Adipose tissue (tissue), 3 donors: ENCODE data around the gene CELF2. TPM values are rescaled to one million over a fixed set of nuclear protein-coding genes. Genes with fewer than 3 reads are reported as not detected.

Source experiments
- H3K27ac ChIP-seq: one replicate; pipeline ENCODE4 v1.5.1; 2013; ENCODE audit warnings: low read depth, low read length
- WGBS, 3 donors: extraction: QIAGEN DNeasy Blood & Tissue Kit; methylation state at CpG; one replicate each; pipeline ENCODE4 v1.1.7; 2013; 5-methylcytosine and 5-hydroxymethylcytosine counted together
- polyA plus RNA-seq, 3 donors: library from polyadenylated mRNA; stranded (reverse); fragments of 200-250 nt; gene quantifications; one replicate each; pipeline ENCODE4 v1.2.3, GENCODE V29; 2013
- donor health status: healthy with polysubstance abuse.
- donor health status: Bipolar disorder and iron deficiency.
- donor health status: healthy.

Gene CELF2
- polyA plus RNA-seq, 3 donors: 3.5 to 26.7 (median 26.0) TPM

DNA sequence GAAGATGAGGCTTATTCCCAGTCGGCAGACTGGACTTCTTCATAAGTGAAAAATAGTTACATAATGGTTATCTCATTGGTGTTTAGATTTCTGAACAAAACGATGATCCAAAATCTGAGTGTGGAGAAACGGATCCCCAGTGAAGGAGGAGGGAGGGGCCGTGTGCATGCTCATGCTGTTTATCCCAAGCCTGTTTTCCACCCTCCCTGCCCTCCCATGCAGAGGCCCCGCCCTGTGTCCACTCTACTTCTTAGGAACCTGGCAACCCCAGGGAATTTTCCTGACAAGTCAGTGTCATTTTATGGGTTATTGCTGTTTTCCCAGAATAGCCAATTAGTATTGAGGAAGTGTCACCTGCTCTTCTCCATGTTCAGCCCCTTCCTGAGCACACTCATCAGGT lies 174.0 kb downstream of the CELF2 start:
- 62 to 76% (median 63%) methylated on average over 5 of the region's 5 CpGs for WGBS, 3 donors
- no peak overlapping the region for H3K27ac ChIP-seq

DNA sequence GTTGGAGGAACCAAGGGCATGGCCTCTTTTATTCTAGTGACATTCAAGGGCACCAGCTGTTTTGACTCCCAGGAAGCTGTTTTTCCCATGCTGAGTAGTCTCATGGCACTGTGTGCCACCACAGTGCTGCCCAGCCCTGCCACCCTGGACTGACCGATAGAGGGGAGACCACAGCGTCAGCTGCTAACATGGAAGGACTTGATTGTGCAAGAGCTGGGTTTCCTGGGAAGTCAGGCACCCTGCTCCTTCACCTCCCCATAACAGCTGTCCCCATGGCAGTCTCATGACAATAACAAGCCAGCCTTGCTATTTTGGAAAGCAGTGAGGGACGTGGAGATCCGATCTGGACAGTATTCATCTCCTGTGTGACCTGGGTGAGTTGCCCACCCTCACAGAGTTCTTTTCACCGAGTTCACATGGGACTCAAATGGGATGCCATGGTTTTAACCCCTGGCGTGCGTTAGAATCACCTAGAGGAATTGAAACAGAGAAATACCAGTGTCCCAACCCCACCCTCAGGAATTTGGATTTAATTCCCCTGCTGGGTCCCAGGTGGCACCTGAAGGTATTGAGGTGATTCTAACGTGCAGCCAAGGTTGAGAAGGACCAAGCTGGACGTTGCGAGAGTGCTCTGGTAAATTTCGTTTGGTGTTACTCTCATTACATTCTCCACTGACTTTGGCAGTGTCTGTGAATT lies 174.8 kb downstream of the CELF2 start:
- 61 to 64% (median 63%) methylated on average over 11 of the region's 11 CpGs for WGBS, 3 donors
- H3K27ac ChIP-seq: no peak overlapping the region

DNA sequence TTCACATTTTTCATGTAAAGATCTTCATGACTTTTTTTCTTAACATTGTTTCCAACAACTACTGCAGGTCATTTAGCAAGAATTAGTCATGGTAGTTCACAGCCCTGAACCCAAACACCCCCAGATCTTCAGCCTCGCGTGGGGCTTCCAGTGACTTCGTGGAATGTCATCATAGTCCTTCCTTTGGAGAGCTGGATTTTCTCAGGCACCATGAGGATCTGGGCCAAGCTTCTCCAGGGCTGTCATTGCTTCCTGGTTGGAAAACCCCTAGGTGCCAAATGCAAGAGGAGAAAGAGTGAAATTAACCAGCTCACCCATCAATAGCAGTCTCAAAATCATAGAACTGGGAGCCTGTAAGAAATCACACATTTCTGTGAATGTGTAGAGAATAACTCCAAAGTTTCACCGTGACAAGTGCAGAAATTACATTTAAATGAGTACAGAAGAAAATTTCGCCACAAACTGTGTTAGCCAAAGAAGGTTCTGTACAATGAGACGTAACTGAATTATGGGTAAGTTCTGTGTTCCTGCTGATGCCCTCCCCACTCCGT lies 175.4 kb downstream of the CELF2 start:
- WGBS, 3 donors: 69 to 76% (median 70%) methylated on average over 7 of the region's 7 CpGs
- H3K27ac ChIP-seq: no peak overlapping the region

DNA sequence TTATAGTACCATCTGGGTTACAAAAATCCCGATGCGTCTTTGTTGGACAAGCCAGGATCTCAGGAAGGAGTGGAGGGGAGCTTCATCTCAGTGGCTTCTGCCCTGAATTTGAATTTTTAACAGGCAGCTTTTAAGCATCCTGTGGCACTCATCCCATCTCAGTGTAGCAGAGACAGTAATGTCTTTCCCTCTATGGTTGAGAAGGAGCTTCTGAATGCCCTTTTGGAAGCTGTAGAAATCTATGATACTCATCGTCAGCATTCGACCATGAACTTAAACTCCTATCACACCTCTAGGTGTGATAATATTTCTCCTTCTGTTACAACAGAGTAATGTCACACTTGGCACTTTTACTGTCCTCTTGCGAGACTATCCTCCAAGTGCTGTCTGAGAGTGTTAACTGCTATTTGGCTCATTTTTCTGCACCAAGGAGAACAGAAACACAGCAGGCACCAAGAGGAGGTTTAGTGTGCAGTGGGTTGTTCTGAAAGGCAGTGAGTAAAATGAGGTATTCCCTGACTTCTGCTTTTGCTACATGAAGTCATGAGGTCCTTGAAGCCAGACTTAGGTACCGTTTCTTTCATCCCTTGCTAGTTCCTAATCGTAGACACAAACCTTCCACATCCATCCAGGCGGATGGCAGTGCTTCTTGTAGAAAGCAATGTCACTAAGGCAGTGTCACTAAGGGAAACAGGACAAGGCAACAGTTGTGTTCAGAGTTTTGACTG lies 177.4 kb downstream of the CELF2 start:
- WGBS, 3 donors: 75 to 86% (median 83%) methylated on average over 8 of the region's 8 CpGs
- no peak overlapping the region for H3K27ac ChIP-seq

DNA sequence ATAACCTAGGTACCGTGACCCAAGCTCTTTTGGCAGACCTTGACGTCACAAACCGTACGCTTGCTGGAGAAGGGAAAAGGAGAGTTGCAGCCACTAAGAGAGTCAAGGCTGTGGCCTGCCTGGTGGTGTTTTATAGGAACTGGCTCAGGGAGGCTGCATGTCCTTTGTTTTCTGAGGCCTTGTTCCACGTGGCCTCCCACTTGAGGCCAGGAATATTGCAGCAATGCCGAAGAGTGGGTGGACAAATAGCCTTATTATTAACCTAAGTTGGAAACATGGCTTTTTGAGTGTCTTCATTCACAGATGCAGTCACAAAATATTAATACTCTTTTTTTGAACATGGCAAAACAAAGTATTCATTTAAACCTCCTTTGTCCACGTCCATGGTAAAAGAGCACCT lies 178.0 kb downstream of the CELF2 start:
- WGBS, 3 donors: 86 to 94% (median 90%) methylated on average over 7 of the region's 7 CpGs
- H3K27ac ChIP-seq: no peak overlapping the region

DNA sequence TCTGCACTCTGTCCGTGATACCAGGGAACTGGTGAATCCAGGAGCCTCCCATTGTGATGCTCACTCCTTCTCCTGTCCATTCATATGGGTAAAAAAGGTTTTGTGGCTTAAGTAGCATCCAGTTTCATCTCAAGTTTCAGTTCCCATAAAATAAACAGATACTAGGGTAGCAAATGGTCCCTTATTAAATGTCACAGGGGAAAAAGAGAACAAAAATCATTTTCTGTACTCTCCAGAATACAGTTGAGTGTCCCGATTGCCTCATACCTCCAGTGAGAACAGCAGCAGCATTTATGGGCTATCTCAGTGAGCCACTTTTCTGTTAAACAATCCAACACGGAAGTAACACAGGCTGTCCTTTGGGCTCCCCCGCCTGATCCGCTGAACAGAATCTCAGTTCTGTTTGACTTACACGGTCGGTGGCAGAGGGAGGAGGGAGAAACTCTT lies 179.6 kb downstream of the CELF2 start:
- H3K27ac ChIP-seq: no peak overlapping the region
- 17 to 53% (median 48%) methylated on average over 7 of the region's 7 CpGs for WGBS, 3 donors

DNA sequence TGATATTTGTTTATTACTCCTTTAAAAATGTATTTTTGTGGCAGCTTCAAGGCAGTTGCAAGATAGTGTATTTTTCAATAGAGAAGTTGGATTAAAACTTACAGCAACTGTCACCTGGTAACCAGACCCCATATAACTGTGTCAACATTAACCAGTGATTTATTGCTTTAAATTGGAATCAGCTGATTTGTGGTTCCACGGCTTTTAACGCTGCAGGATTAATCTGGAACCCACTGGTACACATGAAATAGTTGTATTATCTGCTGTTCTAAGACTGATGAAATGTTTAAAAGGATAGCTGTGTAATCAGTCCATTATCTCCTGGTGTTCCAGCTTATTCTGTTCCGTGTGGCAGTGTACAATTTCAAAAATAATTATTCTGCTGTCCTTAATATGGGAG lies 180.2 kb downstream of the CELF2 start:
- 40 to 57% (median 57%) methylated on average over 3 of the region's 3 CpGs for WGBS, 3 donors
- no peak overlapping the region for H3K27ac ChIP-seq

DNA sequence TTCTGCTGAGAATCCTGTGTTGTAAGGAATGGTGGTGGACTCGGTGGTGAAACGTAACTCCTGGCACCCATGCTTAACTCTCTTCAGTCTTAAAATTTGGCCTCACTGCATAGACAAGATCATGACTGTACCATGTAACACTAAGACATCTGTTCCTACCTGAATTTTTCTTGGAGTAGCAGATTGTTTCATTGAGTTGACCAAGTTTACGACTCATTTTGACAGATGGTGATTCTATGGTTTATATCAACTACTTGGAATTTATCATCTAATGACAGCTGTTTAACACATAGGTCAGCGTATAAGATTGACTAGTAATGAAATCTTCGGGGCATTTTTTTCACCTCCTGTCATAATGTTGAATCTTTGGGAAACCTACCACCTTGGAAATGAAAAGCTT lies 184.2 kb downstream of the CELF2 start:
- WGBS, 3 donors: 71 to 82% (median 74%) methylated on average over 5 of the region's 5 CpGs
- no peak overlapping the region for H3K27ac ChIP-seq

DNA sequence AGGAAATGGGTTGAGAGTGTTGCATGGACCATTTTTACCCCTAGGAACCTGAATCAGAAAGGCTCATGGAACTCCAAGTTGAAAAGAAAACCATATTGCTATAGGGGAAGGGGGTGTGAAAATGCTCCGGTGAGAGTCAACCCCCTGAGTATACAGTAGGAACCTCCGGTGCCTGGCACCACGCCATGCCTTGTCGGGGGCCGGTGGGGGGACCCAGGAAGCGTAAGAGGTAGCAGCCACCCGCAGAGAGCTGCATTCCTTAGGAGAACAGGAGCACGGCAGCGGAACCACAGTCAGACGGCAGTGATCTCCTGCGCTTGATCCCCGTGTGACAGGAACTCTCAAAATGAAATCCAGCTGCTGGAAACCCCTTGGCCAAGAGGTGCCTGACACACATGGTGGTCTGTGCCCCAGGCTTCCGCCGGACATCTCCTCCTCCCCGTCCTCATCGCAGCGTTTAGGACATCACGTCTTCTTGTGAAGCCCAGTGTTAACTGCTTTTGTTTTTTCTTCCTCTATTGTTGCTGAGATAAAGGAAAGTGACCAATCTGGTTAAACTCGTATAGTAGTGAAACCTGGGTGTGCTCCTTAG lies 186.8 kb downstream of the CELF2 start:
- 39 to 68% (median 67%) methylated on average over 19 of the region's 19 CpGs for WGBS, 3 donors
- H3K27ac ChIP-seq: no peak overlapping the region

DNA sequence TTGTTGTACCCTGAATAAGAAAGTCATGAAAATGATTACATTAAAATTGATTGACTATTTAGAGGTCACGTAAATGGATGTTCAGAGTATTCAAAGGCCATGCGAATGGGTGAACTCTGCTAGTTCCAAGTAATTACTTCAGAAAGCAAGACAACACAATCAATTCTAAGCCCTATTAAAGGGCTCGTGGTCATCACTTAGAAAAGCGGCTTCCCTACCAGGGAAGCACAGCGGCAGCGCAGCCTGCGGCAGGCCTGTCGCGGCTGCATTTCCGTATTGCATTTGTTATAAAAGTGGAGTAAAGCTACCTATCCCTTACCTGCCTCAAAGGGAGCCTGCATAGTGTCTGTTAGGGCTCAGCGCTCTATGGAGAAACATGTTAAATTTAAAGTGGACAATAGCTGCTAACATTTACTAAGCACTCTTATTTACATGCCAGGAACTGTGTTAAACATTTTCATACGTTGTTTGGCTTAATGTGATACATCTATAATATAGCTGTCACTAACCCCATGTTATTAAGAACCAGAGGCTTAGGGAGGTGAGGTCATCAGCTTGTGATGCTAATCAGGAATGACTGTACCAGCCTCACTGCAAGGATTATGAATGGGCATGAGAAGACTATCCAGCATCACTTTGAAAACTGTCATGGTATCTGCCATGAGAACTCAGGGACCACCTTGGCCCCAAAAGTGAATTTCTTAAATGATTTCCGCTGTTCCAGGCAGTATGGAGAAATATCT lies 187.5 kb downstream of the CELF2 start:
- H3K27ac ChIP-seq: no peak overlapping the region
- 91 to 93% (median 92%) methylated on average over 13 of the region's 13 CpGs for whole genome bisulfite sequencing, 3 donors

DNA sequence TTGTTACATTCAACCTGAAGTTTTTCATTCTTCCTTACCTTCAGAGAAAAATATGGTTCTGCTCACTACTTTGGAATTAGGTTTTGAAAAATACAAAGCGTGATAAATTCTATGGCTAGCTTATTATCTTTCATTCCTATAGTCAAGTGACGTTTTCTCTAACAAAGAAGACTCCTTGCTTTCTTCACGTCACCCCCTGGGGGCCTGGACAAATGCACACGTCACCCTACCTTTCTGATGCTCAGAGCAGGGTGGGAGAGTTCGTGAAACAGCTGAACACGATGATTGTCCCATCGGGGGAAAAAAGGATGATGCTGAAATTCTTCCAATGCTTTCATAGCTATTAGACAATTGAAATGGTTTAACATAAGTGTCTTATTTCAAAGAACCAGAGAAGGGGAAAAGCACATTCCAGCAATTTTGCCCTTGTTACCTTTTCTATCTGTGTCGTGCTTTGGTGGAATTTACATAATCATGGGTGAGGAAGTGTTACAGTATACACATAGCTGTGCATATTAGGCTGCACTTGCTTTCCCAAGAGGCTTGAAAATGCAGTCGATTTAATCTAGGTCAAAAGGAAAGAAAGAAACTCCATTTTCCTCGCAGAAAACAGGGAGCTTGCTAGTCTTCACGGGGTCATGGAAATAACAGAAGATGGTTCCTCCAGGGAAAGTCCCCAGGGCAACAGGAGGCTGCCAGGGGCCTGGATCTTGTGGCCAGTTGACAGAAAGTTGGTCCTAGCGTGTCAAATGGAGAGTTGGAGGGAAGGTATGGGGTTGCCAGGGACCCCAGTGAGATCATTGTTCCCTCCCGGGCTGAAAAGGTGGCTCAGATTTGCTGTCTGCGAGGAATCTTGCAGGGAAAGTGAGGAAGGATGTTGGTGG lies 189.2 kb downstream of the CELF2 start:
- WGBS, 3 donors: 73 to 81% (median 74%) methylated on average over 14 of the region's 14 CpGs
- H3K27ac ChIP-seq: no peak overlapping the region

DNA sequence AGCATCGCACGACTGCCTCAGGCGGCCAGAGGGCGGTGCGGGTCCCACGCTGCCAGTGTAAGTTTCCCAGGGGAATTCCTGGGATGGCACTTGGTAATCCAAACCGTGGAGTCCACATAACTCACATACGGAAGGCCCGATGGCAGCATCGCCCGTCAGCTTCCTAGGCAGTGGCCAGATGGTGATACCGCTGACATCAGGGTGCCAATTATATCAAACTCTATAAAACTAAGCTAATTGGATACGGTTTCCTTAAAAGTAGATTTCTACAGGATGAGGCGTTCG lies 189.8 kb downstream of the CELF2 start:
- H3K27ac ChIP-seq: no peak overlapping the region
- 95 to 97% (median 96%) methylated on average over 15 of the region's 15 CpGs for WGBS, 3 donors

DNA sequence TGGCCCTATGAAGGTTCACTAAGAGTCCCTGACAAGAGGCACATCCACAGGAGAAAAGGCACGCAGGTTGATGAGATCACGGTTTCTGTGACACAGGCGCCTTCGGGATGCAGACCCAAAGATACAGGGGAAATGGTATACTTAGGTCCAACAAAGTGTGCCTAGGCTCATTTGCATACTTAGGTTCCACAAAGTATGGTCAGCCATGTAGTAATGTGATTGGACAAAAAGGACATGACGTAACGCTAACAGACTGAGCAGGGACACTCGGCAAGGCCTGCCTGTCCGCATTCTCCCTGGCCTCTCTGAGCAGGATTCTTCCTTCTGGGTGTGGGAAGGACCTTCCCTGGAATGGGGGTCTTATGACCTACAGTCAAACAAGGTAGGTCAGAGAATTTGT lies 190.6 kb downstream of the CELF2 start:
- 87 to 95% (median 88%) methylated on average over 8 of the region's 8 CpGs for WGBS, 3 donors

DNA sequence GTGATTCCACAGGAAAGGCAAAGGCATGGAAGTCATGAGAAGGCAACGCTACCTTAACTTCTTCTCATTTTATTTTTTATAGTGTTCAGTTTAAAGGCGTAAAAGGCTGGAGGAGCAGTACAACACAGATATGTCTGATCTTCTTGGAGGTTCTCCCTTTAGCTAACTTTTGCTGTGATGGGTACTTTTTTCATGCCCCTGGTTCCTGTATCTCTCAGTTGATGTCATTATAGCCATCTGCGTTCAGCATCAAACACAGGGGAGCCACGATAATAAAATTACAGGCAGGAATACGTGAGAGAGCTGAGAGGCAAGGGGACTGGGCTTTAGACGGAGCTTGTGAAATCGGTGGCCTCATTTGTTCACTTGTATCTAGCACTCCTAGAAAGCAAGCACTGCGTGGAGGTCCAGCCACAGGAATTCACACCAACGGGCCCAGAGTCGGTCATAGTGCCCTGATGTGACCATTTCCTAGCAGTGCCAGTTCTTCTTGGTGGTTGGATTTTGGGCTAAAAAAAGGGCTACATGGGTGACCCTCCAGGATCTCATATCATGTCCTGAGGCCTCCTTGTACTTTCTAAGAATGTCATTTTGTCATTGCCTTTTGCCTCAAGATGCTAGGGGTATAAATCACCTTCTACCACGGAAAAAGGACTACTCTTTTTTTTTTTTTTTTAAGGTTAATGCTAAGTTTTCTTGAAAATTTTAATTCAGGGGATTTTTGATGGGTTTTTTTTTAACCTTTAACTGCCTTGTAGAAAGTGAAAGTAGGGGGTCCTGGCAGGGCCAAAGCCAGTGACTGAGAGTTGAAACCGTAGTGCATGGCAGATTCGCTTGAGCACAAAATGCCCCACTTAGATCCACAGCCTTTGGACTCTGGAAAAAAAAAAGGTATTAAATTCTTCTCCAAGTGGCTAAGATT lies 191.5 kb downstream of the CELF2 start:
- WGBS, 3 donors: 66 to 85% (median 72%) methylated on average over 13 of the region's 13 CpGs
- no peak overlapping the region for H3K27ac ChIP-seq

More for the DNA sequence above, 190.6 kb downstream of the CELF2 start:
- no peak overlapping the region for H3K27ac ChIP-seq

DNA sequence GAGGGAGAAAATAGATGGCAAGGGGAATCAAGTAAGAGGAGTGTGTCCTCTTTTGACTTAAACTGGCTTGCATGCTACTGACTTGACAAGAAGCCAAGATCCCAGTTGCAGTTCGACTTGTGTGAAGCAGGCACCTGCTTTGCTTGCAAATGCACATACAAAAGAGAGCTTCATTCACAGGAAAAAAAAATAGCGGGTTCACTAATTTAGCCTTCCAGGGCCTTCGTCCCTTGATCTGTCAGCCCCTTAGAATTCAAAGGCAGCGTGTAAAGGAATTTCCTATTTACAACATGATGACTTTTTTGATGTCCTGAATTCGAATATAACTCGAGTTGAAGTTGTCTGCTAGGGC lies 192.1 kb downstream of the CELF2 start:
- no peak overlapping the region for H3K27ac ChIP-seq
- 21 to 46% (median 45%) methylated on average over 6 of the region's 6 CpGs for WGBS, 3 donors

DNA sequence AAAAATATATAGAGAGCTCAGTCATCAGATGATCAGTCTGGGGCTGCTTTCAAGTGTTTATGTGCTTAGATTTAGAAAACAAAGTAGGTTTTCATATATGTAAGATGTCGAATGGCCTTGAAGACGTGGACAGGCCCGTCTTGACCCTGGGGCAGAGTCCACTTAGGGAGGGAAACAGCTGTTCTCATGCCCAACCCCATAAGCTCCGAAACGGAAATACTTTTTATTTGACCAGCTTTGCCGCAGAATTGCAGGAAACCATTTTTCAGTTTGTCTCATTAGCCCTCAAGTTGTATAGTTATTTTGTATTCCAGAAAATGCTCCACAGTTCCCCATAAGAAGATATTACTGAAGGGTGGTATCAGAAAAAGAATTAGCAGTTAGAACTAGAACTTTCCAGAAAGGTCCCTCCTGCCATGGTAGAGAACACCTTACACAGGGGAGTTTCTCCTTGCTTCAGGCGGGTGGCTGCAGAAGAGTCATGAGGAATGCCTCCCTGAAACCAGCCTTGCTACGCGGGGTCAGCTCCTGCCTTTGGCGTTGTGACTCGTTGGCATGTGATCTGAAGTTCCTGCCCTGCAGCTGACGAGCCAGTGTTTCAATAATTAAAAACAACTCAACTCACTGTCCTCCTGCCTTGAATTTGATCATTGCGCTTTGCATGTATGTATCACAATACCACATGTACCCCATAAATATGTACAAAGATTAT lies 192.7 kb downstream of the CELF2 start:
- H3K27ac ChIP-seq: no peak overlapping the region
- 44 to 53% (median 47%) methylated on average over 13 of the region's 13 CpGs for WGBS, 3 donors
